Progenitor cell of endocrine pancreas (in vitro differentiated cells): ENCODE measurements around the gene B3GALNT1. TPM values are rescaled to one million over a fixed set of nuclear protein-coding genes. Genes with fewer than 3 reads are reported as not detected.

Source experiments
- DNase-seq: peaks from one replicate; pipeline ENCODE4 v3.0.0; 2021; ENCODE audit warnings: low spot score; ENCODE audit not compliant: unreplicated experiment
- H3K27ac Mint-ChIP-seq: 2 replicates; pipeline ENCODE4 v1.8.0; 2021; ENCODE audit warnings: mild to moderate bottlenecking, moderate library complexity, mixed read lengths
- H3K27me3 Mint-ChIP-seq: 2 replicates; pipeline ENCODE4 v1.8.0; 2021; ENCODE audit warnings: mixed read lengths
- H3K36me3 Mint-ChIP-seq: 2 replicates; pipeline ENCODE4 v1.8.0; 2022; ENCODE audit warnings: mixed read lengths; ENCODE audit not compliant: insufficient read depth
- H3K4me1 Mint-ChIP-seq: 2 replicates; pipeline ENCODE4 v1.8.0; 2021; ENCODE audit warnings: low read depth, mixed read lengths
- H3K4me3 Mint-ChIP-seq: 2 replicates; pipeline ENCODE4 v1.8.0; 2021; ENCODE audit warnings: low read depth, mild to moderate bottlenecking, moderate library complexity, mixed read lengths
- H3K9me3 Mint-ChIP-seq: 2 replicates; pipeline ENCODE4 v1.8.0; 2021; ENCODE audit warnings: low read depth, mixed read lengths
- CTCF ChIP-seq: fragments of 200-600 bp; sonication (generic); IDR thresholded peaks from one replicate; pipeline ENCODE4 v1.5.0; 2021; ENCODE audit warnings: antibody characterized with exemption, mild to moderate bottlenecking; ENCODE audit not compliant: unreplicated experiment
- total RNA-seq: library from RNA; stranded (reverse); gene quantifications from 2 replicates; pipeline ENCODE4 v1.2.1, GENCODE V29; 2021

Gene B3GALNT1
- total RNA-seq, 1 donor from 2014 or later: 22.6 TPM

- Mint-ChIP-seq H3K27ac (no peak overlapping the region), H3K4me3 (no peak overlapping the region), H3K36me3 (no peaks in the 10 kb centered on the region), H3K4me1 (peaks cover 2% of the 10 kb centered on the region), H3K27me3 (no peaks in the 10 kb centered on the region), H3K9me3 (peaks cover 5% of the 10 kb centered on the region)
- DNase-seq: no peak
- TF ChIP-seq CTCF: no peak
These were observed 43.8 kb upstream of the B3GALNT1 start for GRCh38 chr3:161148832-161149475.

GRCh38 chr3:161142486-161142885, 37.3 kb upstream of the B3GALNT1 start:
- H3K9me3 Mint-ChIP-seq: peaks cover 8% of the 10 kb centered on the region
- H3K4me3 Mint-ChIP-seq: no peak overlapping the region
- H3K27me3 Mint-ChIP-seq: no peaks in the 10 kb centered on the region
- H3K4me1 Mint-ChIP-seq: no peaks in the 10 kb centered on the region
- no peaks in the 10 kb centered on the region for H3K36me3 Mint-ChIP-seq
- no peak for DNase-seq
- H3K27ac Mint-ChIP-seq: no peak overlapping the region
- no peak for TF ChIP-seq CTCF

- TF ChIP-seq CTCF: no peak
- no peak overlapping the region for H3K4me3 Mint-ChIP-seq
- H3K36me3 Mint-ChIP-seq: no peaks in the 10 kb centered on the region
- H3K27me3 Mint-ChIP-seq: no peaks in the 10 kb centered on the region
- no peaks in the 10 kb centered on the region for H3K4me1 Mint-ChIP-seq
- H3K9me3 Mint-ChIP-seq: peaks cover 3% of the 10 kb centered on the region
- H3K27ac Mint-ChIP-seq: no peak overlapping the region
- DNase-seq: no peak
These were observed 34.5 kb upstream of the B3GALNT1 start for GRCh38 chr3:161139686-161140085.

- Mint-ChIP-seq H3K27ac (no peak overlapping the region), H3K9me3 (no peaks in the 10 kb centered on the region)
- no peak for DNase-seq
These were observed 32.1 kb upstream of the B3GALNT1 start for GRCh38 chr3:161137260-161137659.

GRCh38 chr3:161132391-161132790, 27.2 kb upstream of the B3GALNT1 start:
- Mint-ChIP-seq H3K9me3 (no peaks in the 10 kb centered on the region), H3K27me3 (no peaks in the 10 kb centered on the region), H3K36me3 (no peaks in the 10 kb centered on the region), H3K4me3 (no peak overlapping the region), H3K27ac (no peak overlapping the region), H3K4me1 (no peaks in the 10 kb centered on the region)
- DNase-seq: no peak
- TF ChIP-seq CTCF: no peak

More at GRCh38 chr3:161137260-161137659, 32.1 kb upstream of the B3GALNT1 start:
- Mint-ChIP-seq H3K4me3 (no peak overlapping the region), H3K4me1 (no peaks in the 10 kb centered on the region), H3K36me3 (no peaks in the 10 kb centered on the region), H3K27me3 (no peaks in the 10 kb centered on the region)
- no peak for TF ChIP-seq CTCF
